GM10847 (cell line): ENCODE measurements around the gene BSG.

Source experiments
- POLR2A ChIP-seq: IDR thresholded peaks from 2 replicates; pipeline ENCODE4 v1.6.1; 2011; ENCODE audit not compliant: insufficient read length; ENCODE audit errors: extremely low read depth

The BSG gene

GRCh38 chr19:572140-572742 lies at the start of gene BSG:
TSS of gene BSG (plus strand) at chr19:572596. CDS start at chr19:572635, 39 bp downstream.
- peak; percentile 99 for TF ChIP-seq POLR2A

- no peak for TF ChIP-seq POLR2A
These were observed 49.7 kb upstream of the BSG start for GRCh38 chr19:522726-523125.

GRCh38 chr19:524062-524674 lies 48.2 kb upstream of the BSG start:
- no peak for TF ChIP-seq POLR2A

GRCh38 chr19:525029-525428 lies 47.4 kb upstream of the BSG start:
- no peak for TF ChIP-seq POLR2A

- TF ChIP-seq POLR2A, result no peak
These were observed 46.5 kb upstream of the BSG start for GRCh38 chr19:525857-526419.

- TF ChIP-seq POLR2A, result no peak
These were observed 42.0 kb upstream of the BSG start for GRCh38 chr19:530134-531008.

GRCh38 chr19:531009-531752 lies 41.2 kb upstream of the BSG start:
- TF ChIP-seq POLR2A, result no peak

- peak; percentile 74 for TF ChIP-seq POLR2A
These were observed 40.4 kb upstream of the BSG start, which contains the start of gene CDC34 for GRCh38 chr19:531753-532560. TSS of gene CDC34 (plus strand) at chr19:531760. CDS start at chr19:531932, 172 bp downstream.

GRCh38 chr19:532561-533363 lies 39.6 kb upstream of the BSG start:
- TF ChIP-seq POLR2A, result no peak

- TF ChIP-seq POLR2A, result no peak
These were observed 38.9 kb upstream of the BSG start for GRCh38 chr19:533364-534058.

- no peak for TF ChIP-seq POLR2A
These were observed 38.3 kb upstream of the BSG start for GRCh38 chr19:534088-534487.

GRCh38 chr19:535017-535835 lies 37.2 kb upstream of the BSG start:
- TF ChIP-seq POLR2A, result no peak
